G401 (cell line): ENCODE measurements around the gene KLHL29. TPM values are rescaled to one million over a fixed set of nuclear protein-coding genes. Genes with fewer than 3 reads are reported as not detected.

Experiments used
- DNase-seq: peaks from one replicate; pipeline ENCODE4 v3.0.0-alpha.2; 2015; ENCODE audit warnings: low spot score
- in situ Hi-C: cut with HindIII; loops from 2 replicates; pipeline ENCODE4 v1.10.0; 2016; ENCODE audit warnings: low sequenced_read_pairs, mixed read lengths
- total RNA-seq: library from RNA; depleted of rRNA; stranded (reverse); fragments of >200 nt; shearing (Covaris generic); gene quantifications from 2 replicates; pipeline ENCODE4 v1.2.3, GENCODE V29; 2014

Gene KLHL29
- total RNA-seq, 1 experiment from 2014 or later = not detected

DNA sequence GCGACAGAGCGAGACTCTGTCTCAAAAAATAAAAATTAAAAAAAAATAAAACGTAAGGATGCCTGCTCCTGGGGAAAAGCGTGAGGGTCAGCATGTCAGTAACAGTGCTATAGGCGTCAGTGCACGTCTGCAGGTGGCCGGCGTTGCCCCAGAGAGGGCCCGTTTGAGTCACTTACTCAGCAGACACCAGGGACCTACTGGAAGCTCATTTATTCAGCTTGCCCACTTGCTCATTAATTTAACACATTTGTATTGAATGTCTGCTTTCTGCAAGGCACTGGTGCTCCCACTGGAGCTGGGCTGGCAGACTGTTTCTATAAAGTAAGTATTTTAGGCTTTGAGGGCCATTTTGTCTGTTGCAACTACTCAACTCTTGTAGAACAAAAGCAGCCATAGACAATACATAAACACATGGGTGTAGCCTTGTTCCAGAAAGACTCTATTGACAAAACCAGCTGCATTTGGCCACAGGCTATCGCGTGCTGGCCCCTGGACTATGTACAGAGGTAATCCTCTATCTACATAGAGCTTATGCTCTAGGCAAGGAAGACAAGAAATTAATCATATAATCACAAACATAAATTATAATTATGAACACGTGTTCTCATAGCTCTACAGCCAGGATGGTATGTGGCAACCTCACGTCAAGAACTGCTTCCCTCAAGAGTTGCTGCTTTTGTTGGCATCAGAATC lies 73.2 kb downstream of the KLHL29 start:
- in situ Hi-C loops = no loop called here
- DNase-seq = no peak

DNA sequence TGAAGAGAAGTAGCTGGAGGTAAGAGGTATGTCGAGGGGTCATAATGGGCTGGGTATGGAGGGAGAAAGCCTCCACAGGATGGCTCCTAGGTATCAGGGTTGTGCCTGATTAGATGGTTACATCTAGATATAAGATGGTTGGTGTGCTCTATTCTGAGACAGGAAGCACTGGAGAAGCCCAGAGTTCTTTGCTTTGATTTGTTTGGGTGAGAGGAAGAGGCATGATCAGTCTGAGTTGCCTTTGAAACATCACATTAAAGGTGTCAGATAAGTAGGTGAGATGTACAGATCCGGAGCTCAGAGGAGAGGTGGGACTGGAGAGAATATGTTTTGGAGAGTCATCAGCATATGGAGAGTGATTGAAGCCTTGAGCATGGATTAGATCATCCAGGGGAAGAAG lies 74.1 kb downstream of the KLHL29 start:
- no peak for DNase-seq
- in situ Hi-C loops = no loop called here

DNA sequence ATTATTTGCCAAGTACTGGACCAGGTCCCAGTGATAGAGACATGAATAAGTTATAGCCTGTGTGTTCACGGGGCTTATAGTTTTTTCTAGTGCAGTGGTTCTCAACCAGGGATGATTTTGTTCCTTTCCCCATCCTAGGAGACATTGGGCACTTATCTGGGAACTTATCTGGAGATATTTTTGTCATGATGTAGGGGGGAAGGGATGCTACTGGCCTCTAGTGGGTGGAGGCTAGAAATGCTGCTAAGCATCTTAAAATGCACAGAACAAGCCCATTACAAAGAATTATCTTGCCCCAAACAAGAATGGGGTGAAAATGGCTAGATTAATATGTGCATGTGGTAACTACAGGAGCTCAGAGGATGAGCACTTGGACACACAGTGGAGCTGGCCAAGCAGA lies 75.2 kb downstream of the KLHL29 start:
- in situ Hi-C loops = no loop called here

DNA sequence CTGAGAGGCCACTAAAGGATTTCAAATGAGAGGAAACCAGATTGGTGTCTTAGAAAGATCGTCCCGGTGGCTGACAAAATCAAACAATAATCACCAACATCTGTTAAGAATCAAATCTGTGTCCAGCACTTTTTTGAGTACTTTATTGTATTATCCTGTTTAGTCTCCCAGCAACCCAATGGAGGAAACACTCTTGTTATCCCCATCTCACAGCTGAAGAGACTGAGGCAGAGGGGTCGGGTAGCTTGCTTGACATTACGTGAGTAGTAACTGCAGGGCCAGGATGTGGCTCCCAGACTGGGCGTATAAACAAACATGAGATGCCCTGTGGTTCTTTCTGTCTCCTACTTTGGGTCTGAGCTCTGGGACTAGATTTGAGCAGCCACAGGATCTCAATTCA lies 76.0 kb downstream of the KLHL29 start:
- in situ Hi-C loops = no loop called here

More for the DNA sequence above, 75.2 kb downstream of the KLHL29 start:
- no peak for DNase-seq

DNA sequence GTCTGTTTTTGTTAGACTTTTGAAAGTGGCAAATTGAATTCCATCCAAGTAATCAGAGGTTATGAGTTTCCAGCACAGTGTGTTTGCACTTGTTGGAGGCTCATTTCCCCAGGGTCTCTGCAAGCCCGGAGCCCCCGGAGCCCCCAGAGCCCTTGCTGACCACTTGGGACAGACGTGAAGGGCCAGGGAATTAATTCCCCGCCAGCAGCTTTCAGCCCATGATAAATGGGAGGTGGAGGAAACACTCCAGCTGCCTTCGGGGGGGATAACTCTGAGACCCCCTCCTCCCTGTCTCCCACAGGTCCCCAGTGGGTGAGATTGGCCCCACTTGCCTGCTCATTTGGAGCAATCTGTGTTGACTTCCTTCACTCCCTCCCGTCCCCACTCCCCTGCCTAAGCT lies 79.2 kb downstream of the KLHL29 start:
- no peak for DNase-seq
- in situ Hi-C loops = no loop called here

More for the DNA sequence above, 76.0 kb downstream of the KLHL29 start:
- no peak for DNase-seq

DNA sequence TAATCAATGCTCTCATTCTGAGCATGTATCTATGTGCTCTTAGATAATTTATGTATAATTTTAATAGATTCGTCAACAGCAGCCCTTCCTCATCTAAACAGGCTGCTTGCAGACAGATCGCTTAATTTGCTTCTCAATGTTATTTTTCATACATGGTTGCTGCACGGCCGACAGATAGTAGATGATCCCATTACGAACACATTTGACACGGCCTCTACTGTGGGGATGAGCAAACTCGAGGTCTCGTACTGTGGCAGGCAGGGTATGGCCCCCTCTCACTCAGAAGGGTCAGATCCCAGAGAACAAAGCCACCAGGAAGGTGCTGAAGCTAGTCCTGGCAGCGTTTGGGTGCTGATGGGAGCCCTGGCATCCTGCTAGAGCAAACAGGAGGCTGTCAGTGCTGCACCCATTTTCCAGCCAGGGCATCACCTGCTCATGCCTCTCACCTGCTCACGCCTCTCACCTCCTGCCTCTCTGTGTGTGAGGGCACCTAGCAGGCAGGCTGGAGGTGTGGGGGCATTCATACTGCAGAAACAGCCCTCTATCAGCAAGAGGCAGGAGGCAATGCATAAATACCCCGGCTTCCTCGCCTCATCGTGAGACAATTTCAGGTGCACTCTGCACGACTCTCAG lies 80.0 kb downstream of the KLHL29 start:
- DNase-seq = no peak
- in situ Hi-C loops = no loop called here

DNA sequence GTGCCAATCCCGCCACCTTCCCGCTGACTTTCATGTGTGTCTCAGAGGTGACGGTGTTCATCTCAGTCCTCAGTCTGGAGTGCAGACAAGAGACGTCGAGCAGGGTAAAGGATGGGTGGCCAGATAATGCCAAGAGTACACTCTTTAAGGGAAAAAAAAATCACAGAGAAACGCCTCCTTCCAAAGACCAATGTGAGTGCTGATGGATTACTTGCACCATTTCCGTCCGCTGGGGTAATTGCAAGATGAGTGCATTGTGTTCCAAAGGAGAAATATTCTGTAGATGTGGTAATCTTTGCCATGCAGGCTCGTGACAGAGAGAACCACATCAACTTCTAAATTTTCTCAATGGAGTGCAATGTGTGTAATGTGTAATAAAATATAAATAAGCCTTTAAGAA lies 81.0 kb downstream of the KLHL29 start:
- no peak for DNase-seq

DNA sequence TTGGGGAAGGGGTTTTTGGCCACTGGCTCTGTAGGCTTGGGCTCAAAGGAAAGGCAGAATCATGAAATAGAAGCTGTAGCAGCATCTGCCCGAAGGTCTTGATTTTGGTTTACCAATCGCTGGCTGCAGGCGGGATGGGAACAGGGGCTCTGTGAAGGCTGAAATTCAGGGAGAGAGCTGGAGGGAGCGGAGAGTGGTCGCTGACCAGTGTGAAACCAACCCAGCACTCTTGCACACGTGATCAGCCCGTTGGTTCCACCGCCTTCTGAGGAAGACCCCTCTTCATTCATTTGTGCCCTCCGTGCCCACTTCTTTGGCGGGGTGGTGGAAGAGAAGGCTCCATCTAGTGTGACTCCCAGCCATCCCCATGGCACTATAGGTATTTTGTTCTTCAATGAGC lies 82.6 kb downstream of the KLHL29 start:
- in situ Hi-C loops = no loop called here
- DNase-seq = no peak

More for the DNA sequence above, 81.0 kb downstream of the KLHL29 start:
- in situ Hi-C loops = no loop called here

DNA sequence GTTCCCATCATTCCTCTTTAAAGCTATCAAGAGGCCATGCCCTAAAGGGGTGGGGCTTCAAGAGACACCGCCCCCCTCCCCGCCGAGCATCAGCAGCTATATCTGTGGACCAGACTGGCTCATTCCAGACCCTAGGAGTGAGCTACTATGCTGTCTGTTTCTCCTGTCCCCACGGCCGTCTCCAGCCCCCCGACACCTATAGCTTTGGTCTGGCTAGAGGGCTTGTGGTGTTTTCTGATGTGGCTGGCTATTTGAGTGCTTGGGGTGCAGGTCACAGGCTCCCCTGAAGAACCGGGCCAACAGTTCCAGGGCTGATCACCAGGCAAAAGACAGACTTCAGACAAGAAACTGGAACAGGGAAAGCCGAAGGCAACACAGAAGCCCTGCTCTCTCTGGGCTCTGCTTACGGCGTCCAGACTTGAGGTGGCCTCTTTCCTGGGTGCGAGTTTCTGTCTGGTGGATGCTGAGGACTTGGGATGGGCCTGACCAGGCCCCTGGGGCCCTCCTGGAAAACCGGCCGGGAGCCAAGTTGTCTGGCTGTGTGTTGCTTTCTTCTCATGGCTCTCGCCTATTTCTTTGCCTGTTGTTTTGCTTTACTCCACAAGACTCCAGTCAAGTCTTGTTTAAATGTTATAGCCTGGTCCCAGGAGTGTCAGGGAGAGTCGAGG lies 83.6 kb downstream of the KLHL29 start:
- DNase-seq = no peak
- in situ Hi-C loops = no loop called here

DNA sequence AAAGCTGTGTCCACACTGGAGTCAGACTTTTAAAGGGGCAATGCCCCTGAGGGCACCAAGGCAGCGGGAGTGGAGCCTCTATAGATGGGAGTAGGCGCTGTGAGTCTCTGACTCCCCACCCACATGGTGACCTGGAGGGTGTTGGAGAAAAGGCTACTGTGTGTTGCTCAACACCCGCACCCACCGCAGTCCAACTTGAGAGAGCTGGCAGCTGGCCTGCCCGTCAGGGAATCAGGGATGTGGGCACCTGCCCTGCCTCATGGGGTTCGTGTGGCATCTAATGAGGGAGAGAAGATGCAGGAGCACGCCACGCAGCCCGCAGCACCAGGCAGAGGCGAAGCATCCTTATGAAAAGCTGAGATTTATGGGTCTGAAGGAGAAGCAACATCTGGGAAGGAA lies 84.2 kb downstream of the KLHL29 start:
- in situ Hi-C loops = no loop called here
- DNase-seq = no peak

DNA sequence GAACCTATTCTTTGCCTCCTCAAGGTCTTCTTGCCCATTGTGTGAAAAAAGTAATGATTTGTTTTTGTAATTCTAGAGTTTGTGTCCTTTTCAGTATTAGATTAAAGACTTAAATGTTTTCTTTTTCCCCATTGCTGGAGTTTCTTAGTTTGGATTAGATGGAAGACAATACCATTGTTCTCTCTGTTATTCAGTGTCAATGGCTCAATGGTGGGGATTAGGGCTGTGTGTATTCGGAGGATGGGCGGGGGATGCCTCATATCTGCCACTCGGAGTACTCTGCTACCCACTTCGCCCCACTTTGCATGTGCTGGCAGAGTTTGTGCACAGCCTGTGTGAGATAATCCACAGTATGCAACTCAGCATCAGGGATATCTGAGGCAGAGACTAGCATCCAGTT lies 90.1 kb downstream of the KLHL29 start:
- no peak for DNase-seq

DNA sequence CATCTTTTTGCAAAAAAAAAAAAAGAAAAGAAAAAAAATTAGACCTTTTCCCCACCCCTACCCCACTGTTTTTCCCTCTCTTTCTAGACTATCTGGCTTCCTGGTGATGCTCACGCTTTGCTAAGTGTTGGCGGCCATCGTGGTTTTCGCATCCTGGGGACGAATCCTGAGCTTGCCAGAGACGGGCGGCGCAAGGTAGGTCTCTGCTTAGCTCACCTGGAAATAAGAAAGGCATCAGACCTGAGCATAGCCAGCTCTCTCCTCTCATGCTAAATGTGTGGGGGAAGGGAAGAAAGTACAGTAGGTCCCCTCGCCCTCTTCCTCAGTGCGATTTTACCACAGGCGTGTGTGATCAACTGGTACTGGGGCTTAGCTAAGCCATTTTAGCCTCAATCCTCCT lies 90.5 kb downstream of the KLHL29 start:
- no peak for DNase-seq
- in situ Hi-C loops = no loop called here

More for the DNA sequence above, 90.1 kb downstream of the KLHL29 start:
- in situ Hi-C loops = no loop called here

DNA sequence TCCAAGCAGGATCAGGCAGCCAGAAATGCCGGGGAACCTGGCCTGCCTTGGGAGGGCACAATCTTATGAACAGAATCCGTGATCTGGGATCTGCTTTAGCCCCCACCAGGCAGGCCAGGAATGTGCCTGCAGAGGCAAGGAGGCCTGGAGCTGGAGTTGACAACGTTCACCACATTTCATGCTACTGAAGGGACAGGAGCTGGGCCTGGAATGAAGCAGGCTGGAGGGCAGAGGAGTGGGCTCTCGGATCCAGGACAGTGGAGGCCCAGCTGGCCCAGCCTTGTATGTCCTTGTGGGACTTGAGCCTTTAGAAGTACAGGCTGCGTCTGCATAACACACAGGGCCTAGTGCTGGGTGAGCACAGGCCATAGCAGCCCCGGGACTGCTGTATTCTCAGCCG lies 91.8 kb downstream of the KLHL29 start:
- DNase-seq = no peak
- in situ Hi-C loops = no loop called here

DNA sequence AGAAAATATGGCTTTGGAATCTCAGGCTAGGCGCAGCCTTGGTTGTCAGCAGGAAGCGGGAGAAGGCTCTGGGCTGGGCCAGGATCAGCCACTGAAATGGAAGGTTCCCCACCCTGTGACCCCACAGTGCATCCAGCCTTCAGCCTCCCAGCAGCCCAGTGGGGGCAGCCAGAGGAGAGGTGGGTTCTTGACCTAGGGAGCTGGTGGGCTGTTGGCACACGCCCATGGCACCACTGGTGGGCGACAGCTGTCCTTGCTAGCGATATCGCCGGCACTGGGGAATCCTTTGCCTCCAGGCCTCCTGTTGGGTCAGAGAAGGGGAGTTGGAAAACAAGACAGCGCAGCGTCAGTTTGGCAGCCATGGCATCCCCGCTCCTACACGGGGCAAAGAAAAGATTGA lies 92.4 kb downstream of the KLHL29 start:
- in situ Hi-C loops = no loop called here
- no peak for DNase-seq

DNA sequence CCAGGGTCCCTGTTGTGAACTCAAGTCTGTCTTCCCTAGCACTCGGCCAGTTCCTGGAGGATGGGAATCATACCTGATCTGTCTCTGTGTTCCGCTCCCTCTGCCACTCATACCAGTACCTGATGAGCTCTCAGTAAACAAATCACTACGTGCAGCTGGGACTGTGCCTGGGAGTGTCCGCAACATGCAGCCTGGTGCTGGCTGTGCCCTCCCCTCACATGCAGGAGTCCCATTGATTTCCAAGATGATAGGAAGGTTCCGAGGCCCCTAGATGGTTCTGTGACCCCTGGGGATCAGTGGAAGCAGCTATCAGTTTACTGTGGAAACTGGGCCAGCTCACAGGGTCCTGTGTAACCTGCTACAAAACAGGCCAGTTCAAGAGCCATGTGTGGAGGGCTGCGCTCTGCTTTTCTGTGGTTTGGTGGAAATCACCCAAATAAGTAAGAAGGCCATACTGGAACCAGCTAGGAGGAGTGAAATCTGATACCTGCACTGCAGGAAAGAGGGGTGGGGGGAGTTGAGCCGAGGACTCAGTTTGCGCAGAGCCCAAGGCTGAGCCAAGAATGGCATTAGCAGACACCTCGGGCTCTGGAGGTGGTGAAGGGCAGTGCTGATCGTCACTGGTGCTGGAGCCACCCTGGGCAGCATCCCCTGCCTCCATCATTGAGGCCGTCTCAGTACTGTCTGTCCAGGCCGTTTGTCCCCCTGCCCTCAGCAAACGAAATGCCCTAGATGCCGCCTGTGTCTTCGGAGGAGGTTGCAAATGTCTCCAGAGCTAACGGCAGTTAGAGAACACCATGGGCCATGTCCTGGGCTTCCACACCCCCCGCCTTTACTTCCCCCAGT lies 93.3 kb downstream of the KLHL29 start:
- in situ Hi-C loops = no loop called here
- DNase-seq = no peak

DNA sequence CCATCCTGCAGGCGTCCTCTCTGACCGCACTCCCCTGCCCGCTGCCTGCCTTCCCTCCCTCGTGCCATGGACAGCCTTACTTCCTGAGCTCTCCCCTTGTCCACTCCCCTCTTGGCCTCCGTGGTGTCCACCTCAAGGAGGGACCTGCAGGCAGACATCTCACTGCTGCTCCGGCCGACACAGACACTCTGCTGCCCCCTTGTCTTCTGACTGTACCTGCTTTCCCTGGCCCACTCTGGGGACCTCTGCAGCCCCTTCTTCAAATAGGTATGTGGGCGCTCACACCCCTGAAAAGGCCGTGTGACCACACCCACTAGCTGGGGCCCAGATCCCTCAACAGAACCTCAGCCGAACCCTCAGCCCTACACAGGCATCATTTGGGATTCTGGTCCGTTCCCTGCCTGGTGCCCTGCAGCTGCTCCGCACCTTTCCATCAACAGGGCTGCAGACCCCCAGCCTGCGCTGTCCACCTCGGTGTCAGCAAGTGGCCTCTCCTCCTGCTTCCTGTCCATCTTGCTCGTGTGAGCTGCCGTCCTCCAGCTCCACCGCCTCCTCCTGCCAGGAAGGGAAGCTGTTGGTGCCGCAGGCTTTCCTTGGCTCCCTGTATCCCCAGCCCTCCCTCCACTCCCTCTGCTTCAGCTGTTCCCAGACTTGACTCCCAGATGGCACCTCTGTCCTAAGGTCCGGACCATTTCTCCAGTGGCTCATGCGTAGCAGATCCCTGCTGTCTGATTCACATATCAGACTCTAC lies 94.1 kb downstream of the KLHL29 start:
- in situ Hi-C loops = no loop called here
- no peak for DNase-seq

DNA sequence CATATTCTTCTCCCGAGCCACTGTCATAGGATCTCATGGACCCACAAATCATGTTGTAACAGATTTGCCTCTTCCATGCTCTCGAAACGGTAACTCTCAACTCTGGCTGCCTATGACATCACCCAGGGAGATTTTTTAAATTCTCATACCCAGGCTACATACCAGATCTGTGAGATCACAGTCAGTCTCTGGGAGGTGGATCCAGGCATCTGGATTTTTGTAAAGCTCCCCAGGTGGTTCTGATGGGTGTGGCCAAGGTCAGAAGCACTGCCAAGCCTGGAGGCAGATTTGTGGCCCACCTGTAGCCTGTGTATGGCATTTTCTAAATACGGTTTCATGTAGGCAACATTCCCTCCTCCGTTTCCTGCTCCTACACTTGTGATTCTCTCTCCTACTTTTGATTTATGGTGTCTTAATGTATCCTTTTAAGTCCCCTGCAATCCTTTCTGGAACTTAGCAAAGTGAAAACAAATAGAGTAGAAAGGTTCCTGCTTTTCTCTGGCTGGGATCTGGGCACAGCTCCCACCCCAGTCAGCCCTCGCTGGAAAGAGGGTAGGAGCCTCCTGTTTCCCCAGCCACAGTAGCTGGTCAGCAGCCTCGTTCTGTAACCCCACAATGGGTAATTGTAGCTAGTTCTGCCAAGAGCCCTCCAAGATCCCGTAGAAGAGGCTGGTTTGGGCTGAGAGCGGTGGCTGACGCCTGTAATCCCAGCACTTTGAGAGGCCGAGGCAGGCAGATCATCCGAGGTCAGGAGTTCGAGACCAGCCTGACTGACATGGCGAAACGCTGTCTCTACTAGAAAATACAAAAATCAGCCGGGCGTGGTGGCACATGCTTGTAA lies 96.2 kb downstream of the KLHL29 start:
- in situ Hi-C loops = no loop called here
- DNase-seq = no peak

DNA sequence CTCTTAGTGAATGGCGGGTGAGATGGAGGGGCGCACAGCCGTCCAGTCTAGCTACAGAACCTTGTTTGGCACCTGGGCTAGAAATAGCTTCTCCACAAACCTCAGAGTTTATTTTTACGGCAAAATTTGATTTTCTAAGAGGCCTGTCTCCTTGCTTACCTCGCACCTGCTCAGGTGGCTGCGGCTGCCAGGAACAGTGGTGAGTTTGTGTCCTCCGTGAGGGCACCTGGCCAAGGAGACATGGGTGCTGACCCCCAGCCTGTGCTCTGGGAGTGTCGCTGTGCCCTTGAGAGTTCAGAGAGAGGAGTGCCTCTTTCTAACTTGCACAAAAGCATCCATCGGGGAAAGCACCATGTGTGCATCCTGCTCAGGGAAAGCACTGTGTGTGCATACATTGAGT lies 97.2 kb downstream of the KLHL29 start:
- no peak for DNase-seq

More for the DNA sequence above, 97.2 kb downstream of the KLHL29 start:
- in situ Hi-C loops = no loop called here
